ENCODE data around the gene NHSL1.
A peak's percentile ranks its signal among the peaks of the same experiment; 100 is the strongest.

Gene NHSL1, protein sequence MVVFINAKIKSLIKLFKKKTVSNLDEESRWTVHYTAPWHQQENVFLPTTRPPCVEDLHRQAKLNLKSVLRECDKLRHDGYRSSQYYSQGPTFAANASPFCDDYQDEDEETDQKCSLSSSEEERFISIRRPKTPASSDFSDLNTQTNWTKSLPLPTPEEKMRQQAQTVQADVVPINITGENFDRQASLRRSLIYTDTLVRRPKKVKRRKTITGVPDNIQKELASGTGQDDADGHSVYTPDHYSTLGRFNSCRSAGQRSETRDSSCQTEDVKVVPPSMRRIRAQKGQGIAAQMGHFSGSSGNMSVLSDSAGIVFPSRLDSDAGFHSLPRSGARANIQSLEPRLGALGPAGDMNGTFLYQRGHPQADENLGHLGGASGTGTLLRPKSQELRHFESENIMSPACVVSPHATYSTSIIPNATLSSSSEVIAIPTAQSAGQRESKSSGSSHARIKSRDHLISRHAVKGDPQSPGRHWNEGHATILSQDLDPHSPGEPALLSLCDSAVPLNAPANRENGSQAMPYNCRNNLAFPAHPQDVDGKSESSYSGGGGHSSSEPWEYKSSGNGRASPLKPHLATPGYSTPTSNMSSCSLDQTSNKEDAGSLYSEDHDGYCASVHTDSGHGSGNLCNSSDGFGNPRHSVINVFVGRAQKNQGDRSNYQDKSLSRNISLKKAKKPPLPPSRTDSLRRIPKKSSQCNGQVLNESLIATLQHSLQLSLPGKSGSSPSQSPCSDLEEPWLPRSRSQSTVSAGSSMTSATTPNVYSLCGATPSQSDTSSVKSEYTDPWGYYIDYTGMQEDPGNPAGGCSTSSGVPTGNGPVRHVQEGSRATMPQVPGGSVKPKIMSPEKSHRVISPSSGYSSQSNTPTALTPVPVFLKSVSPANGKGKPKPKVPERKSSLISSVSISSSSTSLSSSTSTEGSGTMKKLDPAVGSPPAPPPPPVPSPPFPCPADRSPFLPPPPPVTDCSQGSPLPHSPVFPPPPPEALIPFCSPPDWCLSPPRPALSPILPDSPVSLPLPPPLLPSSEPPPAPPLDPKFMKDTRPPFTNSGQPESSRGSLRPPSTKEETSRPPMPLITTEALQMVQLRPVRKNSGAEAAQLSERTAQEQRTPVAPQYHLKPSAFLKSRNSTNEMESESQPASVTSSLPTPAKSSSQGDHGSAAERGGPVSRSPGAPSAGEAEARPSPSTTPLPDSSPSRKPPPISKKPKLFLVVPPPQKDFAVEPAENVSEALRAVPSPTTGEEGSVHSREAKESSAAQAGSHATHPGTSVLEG (N-terminal part only)

DNA sequence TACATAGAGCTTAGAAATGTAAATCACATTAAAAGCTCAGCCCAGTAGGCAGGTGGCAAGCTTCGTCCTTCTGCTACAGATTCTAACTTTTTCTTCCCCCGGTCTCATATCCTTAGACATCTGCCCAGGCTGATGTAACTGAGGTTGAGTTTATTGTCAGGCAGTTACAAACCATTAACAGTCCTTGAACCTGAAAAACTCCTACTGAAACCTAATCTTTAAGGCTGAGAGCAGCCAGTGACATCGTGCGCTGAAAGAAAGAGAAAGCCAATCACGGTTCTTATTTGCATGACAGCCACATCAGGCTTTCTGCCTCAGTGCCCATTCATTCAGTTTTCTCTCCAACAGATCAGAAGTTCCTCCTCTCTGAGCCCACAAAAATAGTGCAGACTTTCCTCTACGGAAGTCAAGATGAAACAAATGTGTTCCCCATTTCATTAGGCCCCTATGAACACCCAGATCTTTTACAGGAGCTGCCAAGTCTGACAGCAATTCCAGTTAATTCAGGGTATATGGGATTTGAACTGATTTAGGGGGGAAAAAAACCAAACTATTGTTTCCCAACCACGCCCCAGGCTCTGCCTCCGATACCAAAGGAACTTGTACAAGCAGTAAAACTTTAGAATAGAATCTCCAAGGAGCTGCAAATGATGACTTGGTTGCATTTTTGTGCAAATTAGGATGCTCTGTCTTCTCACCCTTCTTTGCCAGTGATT lies at the start of gene NHSL1:
NHSL1 (minus strand) TSS at position 192 of the 716 bp plus-strand sequence. CDS start 204 bp downstream, outside the sequence.
- DNase-seq (ENCODE audit: low read depth, low spot score) = peak; percentile 67

DNA sequence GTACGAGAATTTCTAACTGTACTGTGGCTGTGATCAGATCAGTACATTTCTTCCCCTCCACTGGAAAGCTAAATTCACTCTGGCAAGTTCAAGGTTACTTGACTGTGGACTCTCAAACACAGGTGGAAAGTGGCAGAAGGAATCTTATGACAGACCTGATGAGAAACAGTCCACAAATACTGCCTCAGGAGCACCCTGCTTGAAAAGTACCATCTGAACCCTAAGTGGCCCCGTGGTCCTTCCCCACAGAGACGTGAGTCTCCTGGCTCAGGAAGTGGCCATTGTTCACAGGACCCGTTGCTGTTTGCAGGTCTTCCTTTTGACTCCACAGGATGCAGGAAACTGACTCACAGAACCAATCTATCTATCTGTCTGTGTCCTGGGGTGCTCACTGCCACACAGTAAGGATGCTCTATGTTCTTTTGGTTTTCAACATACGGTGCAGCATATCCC lies 47.5 kb upstream of the NHSL1 start:
- DNase-seq (ENCODE audit: low read depth, low spot score) = no peak

DNA sequence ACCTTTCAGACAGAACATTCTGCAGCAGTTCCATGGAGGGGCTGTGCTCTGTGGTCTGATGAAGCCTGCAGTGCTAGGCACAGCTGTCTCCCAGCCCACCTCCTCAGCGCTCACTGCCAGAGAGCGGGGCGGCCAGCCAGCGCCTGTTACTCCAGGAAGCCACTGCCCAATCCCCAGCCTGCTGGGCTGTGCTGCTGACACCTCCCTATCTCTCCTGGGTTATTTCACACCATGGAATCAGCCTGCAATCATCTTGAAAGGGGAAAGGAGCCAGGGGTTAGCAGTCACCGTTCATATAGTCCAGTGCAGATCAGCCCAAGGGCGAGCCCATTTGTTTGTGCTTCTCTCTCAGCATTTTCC lies 46.3 kb upstream of the NHSL1 start:
- peak; percentile 95 for DNase-seq (ENCODE audit: low read depth, low spot score)

DNA sequence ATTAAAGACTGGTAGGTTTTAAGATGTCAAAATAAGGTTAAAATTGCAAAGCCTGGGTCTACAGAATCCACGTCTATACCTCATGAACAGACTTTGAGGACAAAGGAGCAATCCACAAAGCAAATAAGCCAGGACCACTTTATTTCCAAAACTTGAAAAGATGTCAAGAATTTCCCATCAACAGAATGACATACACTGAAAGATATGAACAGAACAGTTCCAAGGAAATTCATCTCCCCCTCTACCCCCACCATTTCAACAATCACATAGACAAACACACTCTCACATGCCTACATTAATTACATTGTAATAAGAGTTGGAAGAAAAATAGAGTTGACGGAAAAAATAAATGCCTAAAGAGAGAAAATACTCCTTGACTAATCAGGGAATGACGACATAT lies 45.2 kb upstream of the NHSL1 start:
- no peak for DNase-seq (ENCODE audit: low read depth, low spot score)

DNA sequence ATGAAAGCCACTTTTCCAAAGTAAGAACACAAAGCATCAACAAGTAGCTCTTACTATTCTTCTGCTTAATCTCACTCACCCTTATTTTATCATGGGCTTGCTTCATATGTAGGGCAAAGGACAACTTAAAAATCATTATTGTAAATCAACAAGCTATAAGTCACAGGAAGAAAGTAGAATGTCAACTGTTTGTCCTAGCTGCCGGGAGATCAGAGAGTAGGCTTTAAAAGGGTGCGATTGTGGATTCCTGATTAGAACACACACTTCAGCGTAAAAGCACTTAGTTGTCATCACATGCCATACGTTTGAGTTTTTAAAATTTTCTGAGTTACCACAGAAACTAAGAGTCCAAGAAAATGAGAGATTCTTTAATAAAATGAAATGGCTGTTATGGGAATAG lies 44.4 kb upstream of the NHSL1 start:
- DNase-seq (ENCODE audit: low read depth, low spot score) = no peak

DNA sequence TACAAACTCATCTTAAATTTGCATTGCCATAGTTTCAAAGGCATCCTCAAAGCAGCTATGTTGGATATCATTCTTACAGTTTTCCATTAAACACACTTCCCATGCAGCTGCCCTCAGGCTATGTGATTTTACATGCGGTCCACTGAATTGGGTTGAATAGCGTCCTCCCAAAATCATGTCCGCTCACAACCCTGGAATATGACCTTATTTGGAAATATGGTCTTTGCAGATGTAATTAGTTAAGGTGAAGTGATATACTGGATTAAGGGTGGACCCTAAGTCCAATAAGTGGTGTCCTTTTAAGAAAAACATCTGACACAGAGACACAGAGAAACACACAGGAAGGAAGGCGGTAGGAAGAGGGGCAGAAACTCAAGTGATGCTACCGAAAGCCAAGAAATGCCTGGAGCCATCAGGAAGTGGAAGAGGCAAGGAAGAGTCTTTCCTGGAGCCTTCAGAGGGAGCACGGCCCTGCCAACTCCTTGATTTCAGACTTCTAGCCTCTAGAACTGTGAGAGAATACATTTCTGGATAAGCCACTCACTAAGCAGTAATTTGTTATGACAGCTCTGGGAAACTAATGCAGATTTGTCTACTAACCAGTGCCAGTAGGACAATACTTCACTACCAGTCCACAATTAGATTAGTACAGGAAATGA lies 42.7 kb upstream of the NHSL1 start:
- peak; percentile 58 for DNase-seq (ENCODE audit: low read depth, low spot score)

DNA sequence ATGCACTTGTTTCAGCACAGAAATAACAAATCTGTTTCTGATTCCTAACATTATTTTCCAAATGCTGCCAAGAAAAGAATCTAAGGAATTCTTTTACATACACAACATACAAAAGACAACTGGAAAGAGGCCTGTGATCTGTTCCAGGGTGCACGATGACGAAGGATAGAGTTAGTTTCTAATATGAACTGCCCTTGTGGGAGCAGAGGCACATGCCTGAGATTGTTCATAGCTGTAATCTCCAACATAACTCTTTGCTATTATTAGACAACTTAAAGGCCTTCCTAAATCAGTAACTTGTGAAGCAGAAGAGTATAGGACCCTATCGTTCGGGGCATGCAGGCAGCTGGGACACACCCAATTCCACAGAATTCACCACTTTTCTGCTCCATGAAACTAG lies 41.2 kb upstream of the NHSL1 start:
- no peak for DNase-seq (ENCODE audit: low read depth, low spot score)

DNA sequence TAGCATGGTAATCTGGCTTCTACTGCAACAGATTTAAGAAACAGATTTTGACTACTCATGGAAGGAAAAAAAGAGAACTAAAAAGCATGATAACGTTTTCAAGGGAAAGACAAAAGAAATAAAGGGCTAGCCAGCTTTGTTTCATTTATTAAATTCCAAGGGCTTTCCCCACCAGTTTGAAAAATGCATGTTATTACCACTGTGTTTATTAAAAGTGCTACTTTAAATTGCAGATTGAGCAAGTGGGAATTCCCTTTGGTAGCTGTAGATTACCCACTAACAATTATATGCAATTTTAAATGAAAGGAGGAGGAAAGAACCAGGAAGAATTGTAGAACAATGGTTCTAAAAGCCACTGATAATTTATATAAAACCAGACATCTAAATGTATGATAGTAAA lies 40.6 kb upstream of the NHSL1 start:
- no peak for DNase-seq (ENCODE audit: low read depth, low spot score)

DNA sequence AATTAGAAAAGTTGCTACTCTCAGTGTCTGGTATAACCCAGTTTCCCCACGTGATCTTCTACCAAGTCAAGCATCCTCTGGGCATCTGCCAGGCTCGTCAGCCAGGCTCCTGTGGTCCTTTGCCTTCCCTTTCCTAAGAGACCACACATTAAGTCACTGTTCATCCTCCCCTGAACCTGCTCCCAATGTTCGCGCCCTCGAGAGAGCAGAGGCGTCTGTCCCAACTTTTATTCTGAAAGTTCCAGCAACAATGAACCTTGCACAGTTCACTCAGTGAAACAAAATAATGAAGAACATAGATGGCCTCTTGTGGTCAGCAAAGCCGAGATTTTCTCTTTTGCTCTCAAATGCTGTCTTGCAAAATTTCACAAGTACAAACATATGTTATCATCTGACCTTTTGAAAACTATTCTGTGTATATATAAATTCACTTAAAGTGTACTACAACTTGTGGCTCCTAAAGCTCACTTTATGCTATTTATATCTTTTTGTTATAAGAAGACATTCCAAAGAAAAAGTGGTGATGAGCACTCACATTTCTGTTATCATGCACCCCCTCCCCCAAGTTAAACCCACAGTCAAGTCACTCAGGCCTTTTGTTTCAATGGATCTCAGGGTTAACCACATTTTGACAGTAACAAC lies 39.2 kb upstream of the NHSL1 start:
- DNase-seq (ENCODE audit: low read depth, low spot score) = no peak

DNA sequence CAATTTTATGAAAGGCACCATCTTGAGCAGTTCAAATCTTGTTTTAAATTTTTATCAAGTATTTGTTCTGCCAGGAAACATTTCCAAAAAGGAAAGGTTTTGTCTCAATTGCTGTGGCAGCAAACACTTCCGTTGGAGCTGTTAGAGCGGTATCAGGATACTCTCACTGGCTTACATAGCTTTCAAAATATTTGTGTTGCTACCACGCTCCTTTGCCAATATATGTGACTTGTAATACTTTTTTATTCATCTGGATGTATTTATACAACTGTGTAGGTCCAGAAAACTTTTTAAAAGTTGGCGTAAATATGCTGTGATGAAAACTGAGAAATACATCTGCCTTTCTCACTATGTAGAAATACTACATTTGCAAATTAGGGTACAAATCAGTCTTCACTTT lies 37.8 kb upstream of the NHSL1 start:
- DNase-seq (ENCODE audit: low read depth, low spot score) = no peak

DNA sequence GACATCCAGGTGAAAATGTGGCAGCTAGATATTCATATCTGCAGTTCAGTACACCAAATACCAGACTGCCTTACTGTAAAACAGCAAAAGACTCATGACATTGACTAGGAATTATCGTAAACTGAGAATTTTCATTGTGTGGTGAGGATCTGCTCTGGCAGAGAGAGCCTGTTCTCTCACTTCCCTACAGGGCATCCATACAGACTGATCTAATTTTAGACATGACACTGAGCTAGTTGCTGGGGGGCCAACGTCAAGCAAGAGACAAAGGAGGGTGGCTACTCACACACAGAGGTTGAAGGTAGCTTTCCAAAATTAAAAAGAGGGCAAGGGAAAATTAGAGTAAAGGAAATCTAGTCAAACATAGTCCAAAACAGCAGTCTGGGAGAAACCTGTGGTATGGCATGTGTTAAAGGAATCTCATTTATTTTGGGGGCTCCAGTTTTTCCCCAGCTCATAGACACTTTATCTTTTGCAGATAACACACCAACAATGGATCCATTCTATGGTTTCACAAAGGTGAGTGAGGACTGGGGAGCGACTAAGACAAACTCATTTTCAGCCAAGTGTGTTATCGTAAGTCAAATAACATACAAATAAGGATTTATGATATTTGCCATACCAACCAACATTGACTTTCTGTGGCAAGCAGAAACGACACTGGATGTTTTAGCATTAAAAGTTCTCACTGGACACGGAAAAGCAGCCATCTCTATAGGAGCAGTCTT lies 36.6 kb upstream of the NHSL1 start:
- DNase-seq (ENCODE audit: low read depth, low spot score) = no peak

DNA sequence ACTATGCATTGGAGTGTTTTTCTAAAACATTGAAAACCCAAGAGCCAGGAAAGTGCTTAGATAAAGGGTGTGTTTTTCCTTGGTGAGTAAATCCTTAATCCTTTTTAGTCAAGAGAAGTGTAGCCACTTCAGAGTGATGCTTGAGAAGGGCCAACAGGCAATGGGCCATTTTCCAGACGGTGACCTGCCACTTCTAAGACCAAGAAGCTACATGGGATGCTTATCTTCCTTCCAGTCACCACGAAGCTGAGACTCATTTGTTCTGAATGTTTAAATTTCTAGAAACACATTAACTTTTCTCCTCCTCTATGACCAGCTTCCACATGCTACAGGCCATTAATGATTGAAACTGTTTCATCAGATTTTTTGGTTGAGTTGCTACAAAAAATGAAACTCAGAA lies 34.4 kb upstream of the NHSL1 start:
- no peak for DNase-seq (ENCODE audit: low read depth, low spot score)

DNA sequence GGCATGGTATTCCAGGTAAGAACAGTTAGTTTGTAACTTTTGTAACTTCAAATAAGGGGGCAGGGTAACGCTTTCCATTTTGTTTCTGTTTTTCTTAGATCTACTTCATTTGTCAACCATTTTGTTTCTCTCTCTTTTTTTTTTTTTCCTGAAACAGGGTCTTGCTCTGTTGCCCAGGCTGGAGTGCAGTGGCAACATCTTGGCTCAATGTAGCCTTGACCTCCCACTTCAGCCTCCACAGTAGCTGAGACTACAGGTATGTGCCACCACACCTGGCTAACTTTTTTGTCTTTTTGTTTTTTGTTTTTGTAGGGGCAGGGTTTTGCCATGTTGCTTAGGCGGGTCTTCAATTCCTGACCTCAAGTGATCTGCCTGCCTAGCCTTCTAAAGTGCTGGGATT lies 32.1 kb upstream of the NHSL1 start:
- no peak for DNase-seq (ENCODE audit: low read depth, low spot score)

DNA sequence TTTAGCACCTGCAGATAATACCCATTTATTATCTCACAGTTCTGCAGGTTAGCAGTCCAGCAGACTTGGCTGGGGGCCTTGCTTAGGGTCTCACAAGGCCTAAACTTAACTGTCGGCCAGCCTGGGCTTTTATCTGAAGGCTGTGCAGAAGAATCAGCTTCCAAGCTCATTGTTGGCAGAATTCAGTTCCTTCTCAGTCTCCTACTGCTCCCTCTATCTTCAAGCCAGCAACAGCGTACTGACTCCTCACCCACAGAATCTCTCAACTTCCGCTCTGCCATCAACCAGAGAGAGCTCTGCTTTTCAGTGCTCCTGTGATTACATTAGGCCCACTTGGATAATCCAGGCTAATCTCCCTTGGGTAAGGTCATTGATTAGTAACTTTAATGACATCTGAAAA lies 30.2 kb upstream of the NHSL1 start:
- peak; percentile 42 for DNase-seq (ENCODE audit: low read depth, low spot score)

DNA sequence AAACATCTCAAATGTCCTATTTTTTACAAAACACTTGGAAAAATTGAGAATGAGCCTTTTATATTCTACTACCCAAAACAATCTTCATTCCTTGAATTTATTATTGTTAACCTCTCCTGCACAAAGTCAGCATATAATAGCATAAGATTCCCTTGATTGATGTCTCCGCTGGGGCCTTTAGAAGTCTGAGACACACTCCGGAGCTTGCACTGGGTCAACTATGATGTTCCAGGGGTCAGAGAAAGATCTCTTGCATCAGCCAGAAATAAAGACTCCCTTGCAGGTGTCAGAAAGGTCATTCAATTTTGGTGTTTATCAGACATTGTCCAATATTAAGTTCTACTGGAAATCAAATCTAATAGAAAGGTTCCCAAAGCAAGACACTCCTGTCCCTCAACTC lies 29.7 kb upstream of the NHSL1 start:
- no peak for DNase-seq (ENCODE audit: low read depth, low spot score)

DNA sequence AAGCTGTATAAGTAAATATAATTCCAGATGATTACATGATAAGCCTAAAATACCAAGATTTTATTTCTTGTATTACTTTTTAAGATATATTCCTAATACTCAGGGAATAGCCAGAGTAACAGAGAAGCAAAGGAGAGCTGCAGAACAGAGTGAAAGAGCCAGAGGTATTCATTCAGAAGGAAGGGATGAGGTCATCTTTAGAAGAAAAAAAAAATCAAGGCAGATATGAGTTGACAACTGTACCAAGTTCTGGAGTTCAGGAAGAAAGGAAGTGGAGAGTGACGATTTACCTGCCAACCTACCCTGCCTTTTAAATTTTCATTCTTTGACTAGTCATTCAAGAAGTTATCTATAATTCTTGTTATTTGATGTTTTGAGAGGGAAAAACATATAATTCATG lies 28.8 kb upstream of the NHSL1 start:
- no peak for DNase-seq (ENCODE audit: low read depth, low spot score)

DNA sequence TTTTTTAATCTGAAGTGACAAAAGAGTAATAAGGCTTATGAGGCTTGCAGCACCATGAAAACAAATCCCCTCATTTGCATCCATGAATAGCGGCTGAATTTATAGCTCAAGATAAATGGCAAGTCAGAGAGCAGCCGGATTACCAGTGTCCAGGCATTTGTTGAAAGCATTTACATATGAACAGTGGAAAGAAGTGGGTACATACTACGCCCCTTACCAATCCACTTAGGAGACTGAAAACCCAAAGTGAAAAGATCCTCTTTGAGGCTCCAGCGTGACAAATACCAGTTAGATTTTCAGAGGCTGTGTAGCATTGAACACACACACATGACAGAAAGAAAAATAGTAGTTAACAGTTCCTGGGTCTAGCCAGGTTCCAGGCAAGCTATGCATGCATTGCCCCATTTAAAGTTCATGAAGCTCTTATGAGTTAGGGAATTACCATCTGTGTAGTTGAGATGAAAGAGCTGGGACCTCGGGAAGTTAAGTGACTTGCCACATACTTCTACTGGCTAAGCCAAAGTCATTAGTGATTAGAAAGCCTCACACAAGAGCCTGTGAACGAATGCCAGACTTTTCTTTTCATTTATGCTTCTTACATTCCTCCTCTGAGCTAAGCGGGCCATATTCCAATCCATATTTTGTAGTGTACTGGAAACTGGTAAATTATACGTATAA lies 28.3 kb upstream of the NHSL1 start:
- peak; percentile 22 for DNase-seq (ENCODE audit: low read depth, low spot score)

DNA sequence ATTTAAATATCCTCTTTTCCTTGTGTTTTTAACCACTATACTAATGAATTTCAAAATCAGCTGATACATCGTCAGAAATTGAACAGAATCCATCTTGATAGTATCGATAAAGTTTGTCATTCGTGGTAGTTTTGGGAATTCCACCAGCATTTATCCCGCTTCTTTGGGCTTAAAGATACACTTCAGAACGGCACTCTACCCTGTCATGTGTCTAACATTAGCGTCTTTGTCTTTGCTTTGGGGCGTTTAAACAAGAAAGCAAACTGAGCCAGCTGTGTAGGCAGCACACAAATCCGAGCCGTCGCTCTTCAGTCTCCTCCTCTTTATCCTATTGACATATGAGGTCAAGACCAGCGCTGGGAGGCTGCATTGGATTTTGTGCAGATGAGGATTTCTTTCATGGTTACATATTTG lies 27.5 kb upstream of the NHSL1 start:
- no peak for DNase-seq (ENCODE audit: low read depth, low spot score)

DNA sequence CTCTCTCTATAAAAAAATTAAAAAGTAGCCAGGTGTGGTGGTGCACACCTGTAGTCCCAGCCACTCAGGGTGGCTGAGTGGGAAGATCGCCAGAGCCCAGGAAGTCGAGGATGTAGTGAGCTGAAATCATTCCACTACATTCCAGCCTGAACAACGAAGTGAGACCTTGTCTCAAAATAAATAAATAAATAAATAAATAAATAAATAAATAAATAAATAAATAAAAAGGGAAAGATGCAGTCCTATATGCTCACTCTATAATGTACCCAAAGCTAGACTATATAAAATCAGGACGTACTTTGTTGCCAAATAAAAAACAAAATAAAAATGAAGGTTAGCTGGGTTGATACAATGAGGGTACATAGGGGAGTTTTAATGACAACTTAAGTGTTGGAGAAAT lies 26.1 kb upstream of the NHSL1 start:
- no peak for DNase-seq (ENCODE audit: low read depth, low spot score)

Data from ELF-1 (cell line).